DOHH2 (cell line): ENCODE data around the gene SALL2.

Experiments
- H3F3A ChIP-seq: fragments of 200-600 bp; sonication (generic), shearing (Covaris generic); 2 replicates; pipeline ENCODE4 v1.6.0; 2016; ENCODE audit warnings: antibody characterized with exemption, mild to moderate bottlenecking; ENCODE audit not compliant: control insufficient read depth, insufficient read depth
- H3K27ac ChIP-seq: fragments of 200-600 bp; sonication (generic); 2 replicates; pipeline ENCODE4 v1.5.1; 2014; ENCODE audit warnings: low read depth, mild to moderate bottlenecking, low read length, moderate library complexity
- H3K27me3 ChIP-seq: fragments of 200-600 bp; sonication (generic); 2 replicates; pipeline ENCODE4 v1.6.1; 2014; ENCODE audit warnings: mild to moderate bottlenecking, low read length, mixed read lengths; ENCODE audit not compliant: control insufficient read depth
- H3K36me3 ChIP-seq: fragments of 200-600 bp; sonication (generic); 2 replicates; pipeline ENCODE4 v1.6.1; 2014; ENCODE audit warnings: mild to moderate bottlenecking, low read length, moderate library complexity, mixed read lengths; ENCODE audit not compliant: control insufficient read depth
- H3K4me1 ChIP-seq: fragments of 200-600 bp; sonication (generic); 2 replicates; pipeline ENCODE4 v1.6.1; 2014; ENCODE audit warnings: mild to moderate bottlenecking, low read length, mixed read lengths; ENCODE audit not compliant: control insufficient read depth
- H3K4me2 ChIP-seq: fragments of 200-600 bp; sonication (generic); 2 replicates; pipeline ENCODE4 v1.6.0; 2014; ENCODE audit warnings: mild to moderate bottlenecking, low read length, moderate library complexity
- H3K4me3 ChIP-seq: fragments of 200-600 bp; sonication (generic); 2 replicates; pipeline ENCODE4 v1.5.1; 2014; ENCODE audit warnings: mild to moderate bottlenecking, low read length, mixed read lengths
- H3K79me2 ChIP-seq: fragments of 200-600 bp; sonication (generic); 2 replicates; pipeline ENCODE4 v1.6.1; 2014; ENCODE audit warnings: mild to moderate bottlenecking, low read length, mixed read lengths; ENCODE audit not compliant: control insufficient read depth
- H3K9me2 ChIP-seq: fragments of 200-600 bp; sonication (generic); replicated peaks from 2 replicates; pipeline ENCODE4 v1.6.1; 2014; ENCODE audit warnings: mild to moderate bottlenecking, low read length, mixed read lengths; ENCODE audit not compliant: control insufficient read depth
- H3K9me3 ChIP-seq: fragments of 200-600 bp; sonication (generic); 2 replicates; pipeline ENCODE4 v1.6.1; 2014; ENCODE audit warnings: antibody characterized with exemption, low read length, mixed read lengths; ENCODE audit not compliant: control insufficient read depth, insufficient read depth
- H4K20me1 ChIP-seq: fragments of 200-600 bp; sonication (generic); 2 replicates; pipeline ENCODE4 v1.6.0; 2014; ENCODE audit warnings: low read depth, mild to moderate bottlenecking, antibody characterized with exemption, low read length, moderate library complexity; ENCODE audit not compliant: control insufficient read depth, insufficient read depth
- CTCF ChIP-seq: fragments of 200-600 bp; sonication (generic); IDR thresholded peaks from one replicate; pipeline ENCODE4 v1.5.1; 2014; ENCODE audit warnings: antibody characterized with exemption, mild to moderate bottlenecking, low read depth, low read length; ENCODE audit not compliant: poor library complexity, severe bottlenecking
- EZH2phosphoT487 ChIP-seq: fragments of 200-600 bp; sonication (generic); IDR thresholded peaks from 2 replicates; pipeline ENCODE4 v1.6.1; 2017; ENCODE audit warnings: borderline replicate concordance, mild to moderate bottlenecking, antibody characterized with exemption, low read length, moderate library complexity, mixed read lengths

Gene SALL2

GRCh38 chr14:21505012-21505553 lies 21.1 kb downstream of the SALL2 start:
- Histone ChIP-seq H4K20me1 (no peaks in the 10 kb centered on the region), H3K9me2 (no peaks in the 10 kb centered on the region), H3K36me3 (peaks cover 68% of the 10 kb centered on the region), H3K27me3 (no peaks in the 10 kb centered on the region), H3F3A (no peaks in the 10 kb centered on the region), H3K4me1 (peaks cover 13% of the 10 kb centered on the region), H3K79me2 (peaks cover 67% of the 10 kb centered on the region), H3K9me3 (no peaks in the 10 kb centered on the region), H3K4me2 (no peak overlapping the region), H3K4me3 (no peak overlapping the region), H3K27ac (no peak overlapping the region)
- no peak for TF ChIP-seq CTCF
- no peak for TF ChIP-seq EZH2phosphoT487

GRCh38 chr14:21503376-21503775 lies 22.8 kb downstream of the SALL2 start:
- peaks cover 50% of the 10 kb centered on the region for H3K79me2 ChIP-seq
- no peaks in the 10 kb centered on the region for H3K27me3 ChIP-seq
- H3K36me3 ChIP-seq = peaks cover 73% of the 10 kb centered on the region
- no peaks in the 10 kb centered on the region for H3K9me3 ChIP-seq
- no peaks in the 10 kb centered on the region for H3K9me2 ChIP-seq
- H3F3A ChIP-seq = 0 out of 2 replicates have a peak, but pooled peaks cover 3% of the 10 kb centered on the region
- H3K4me1 ChIP-seq = no peaks in the 10 kb centered on the region
- H4K20me1 ChIP-seq = no peaks in the 10 kb centered on the region
- no peak overlapping the region for H3K27ac ChIP-seq
- H3K4me2 ChIP-seq = no peak overlapping the region
- no peak for TF ChIP-seq CTCF
- TF ChIP-seq EZH2phosphoT487 = no peak
- no peak overlapping the region for H3K4me3 ChIP-seq

DNA sequence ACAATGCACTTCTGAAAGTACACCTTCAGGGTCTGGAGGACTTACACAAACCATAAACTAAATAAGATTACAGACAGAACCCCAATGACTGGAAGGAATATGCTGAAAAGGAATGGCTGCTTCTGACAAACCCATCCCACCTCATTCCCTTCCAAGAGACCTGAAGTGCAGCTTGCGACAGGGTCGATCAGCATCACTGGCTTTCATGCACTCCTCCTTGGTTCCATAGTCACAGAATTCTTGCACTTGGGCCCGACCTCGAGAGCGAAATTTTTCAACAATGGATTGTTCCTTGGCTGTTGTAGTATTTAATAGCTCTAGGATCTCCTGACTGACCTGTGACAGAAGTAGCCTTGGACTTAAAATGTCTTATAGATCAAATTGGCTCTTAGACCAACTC lies 24.6 kb downstream of the SALL2 start:
- H3K27ac ChIP-seq = no peak overlapping the region
- peaks cover 78% of the 10 kb centered on the region for H3K36me3 ChIP-seq

More for the DNA sequence above, 24.6 kb downstream of the SALL2 start:
- no peaks in the 10 kb centered on the region for H3K27me3 ChIP-seq
- no peaks in the 10 kb centered on the region for H3K4me1 ChIP-seq
- H3K79me2 ChIP-seq = peaks cover 33% of the 10 kb centered on the region
- no peak overlapping the region for H3K4me2 ChIP-seq
- H4K20me1 ChIP-seq = no peaks in the 10 kb centered on the region
- H3K9me2 ChIP-seq = no peaks in the 10 kb centered on the region
- H3K4me3 ChIP-seq = no peak overlapping the region
- no peaks in the 10 kb centered on the region for H3K9me3 ChIP-seq
- no peak for TF ChIP-seq CTCF
- TF ChIP-seq EZH2phosphoT487 = no peak
- peaks cover 7% of the 10 kb centered on the region; the same call in 1 of the 2 replicates for H3F3A ChIP-seq
